Dendritic cell treated with granulocyte-macrophage colony-stimulating factor and Interleukin-4, amounts not matched to agents 40 ng/mL and 50 ng/mL, for 4 days (primary cell): Measurements from ENCODE around the gene ATP11A.
"Not testable (repeated sequence)": the region's sequence is repeated elsewhere in the genome, so short reads cannot be mapped to it uniquely, and the experiment has no call there.

Experiments used
- H3K27ac Mint-ChIP-seq: one replicate; pipeline ENCODE4 v1.8.0; 2022; ENCODE audit warnings: mild to moderate bottlenecking, mixed read lengths
- H3K27me3 Mint-ChIP-seq: one replicate; pipeline ENCODE4 v1.8.0; 2022; ENCODE audit warnings: mild to moderate bottlenecking, mixed read lengths
- H3K36me3 Mint-ChIP-seq: one replicate; pipeline ENCODE4 v1.8.0; 2022; ENCODE audit warnings: low read depth, mixed read lengths
- H3K4me1 Mint-ChIP-seq: one replicate; pipeline ENCODE4 v1.8.0; 2022; ENCODE audit warnings: low read depth, mixed read lengths
- H3K4me3 Mint-ChIP-seq: one replicate; pipeline ENCODE4 v1.8.0; 2022; ENCODE audit warnings: mild to moderate bottlenecking, moderate library complexity, mixed read lengths
- H3K9me3 Mint-ChIP-seq: one replicate; pipeline ENCODE4 v1.8.0; 2022; ENCODE audit warnings: mixed read lengths
- intact Hi-C: fragments of 100-400 bp; cut with micrococcal nuclease; formaldehyde crosslinking; loops from one replicate; pipeline ENCODE4 v1.15.0; 2022

The ATP11A gene

DNA sequence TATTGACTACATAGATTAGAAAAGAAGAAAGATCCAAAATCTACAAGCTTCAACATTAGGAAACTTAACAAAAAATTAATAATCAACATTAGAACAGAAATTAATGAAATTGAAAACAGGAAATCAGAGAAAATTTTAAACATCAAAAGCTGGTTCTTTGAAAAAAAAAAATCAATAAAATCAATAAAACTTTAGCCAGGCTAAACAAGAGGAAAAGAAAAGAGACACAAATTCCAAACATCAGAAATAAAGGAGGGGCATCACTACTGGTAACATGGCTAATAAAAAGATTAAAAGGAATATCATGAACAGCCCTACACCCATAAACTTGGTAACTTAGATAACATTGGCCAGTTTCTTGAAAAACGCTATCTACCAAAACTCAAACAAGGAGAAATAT is 110.2 kb downstream of the ATP11A start:
- Mint-ChIP-seq H3K4me1 (peaks cover 17% of the 10 kb centered on the region), H3K9me3 (peaks cover 22% of the 10 kb centered on the region), H3K36me3 (peaks cover 44% of the 10 kb centered on the region), H3K4me3 (no peak overlapping the region), H3K27me3 (no peaks in the 10 kb centered on the region), H3K27ac (no peak overlapping the region)
- intact Hi-C loops, result no loop called here

DNA sequence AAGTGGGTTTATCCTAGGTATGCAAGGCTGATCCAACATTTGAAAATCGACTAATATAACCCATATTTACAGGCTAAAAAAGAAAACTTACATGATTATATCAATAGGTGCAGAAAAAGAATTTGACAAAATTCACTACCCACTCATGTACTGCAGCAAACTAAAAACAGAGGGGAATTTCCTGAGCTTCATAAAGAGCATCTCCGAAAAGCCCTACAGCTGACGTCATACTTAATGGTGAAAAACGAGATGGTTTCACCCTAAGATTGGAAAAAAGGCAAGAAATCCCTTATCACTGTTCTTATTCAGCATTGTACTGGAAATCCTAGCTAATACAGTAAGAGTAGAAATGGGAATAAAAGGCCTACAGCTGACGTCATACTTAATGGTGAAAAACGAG is 111.0 kb downstream of the ATP11A start:
- Mint-ChIP-seq H3K4me1 (peaks cover 17% of the 10 kb centered on the region), H3K36me3 (peaks cover 50% of the 10 kb centered on the region), H3K9me3 (peaks cover 22% of the 10 kb centered on the region)
- H3K27me3 Mint-ChIP-seq, intact Hi-C loops, H3K27ac Mint-ChIP-seq, H3K4me3 Mint-ChIP-seq: not testable (repeated sequence)

DNA sequence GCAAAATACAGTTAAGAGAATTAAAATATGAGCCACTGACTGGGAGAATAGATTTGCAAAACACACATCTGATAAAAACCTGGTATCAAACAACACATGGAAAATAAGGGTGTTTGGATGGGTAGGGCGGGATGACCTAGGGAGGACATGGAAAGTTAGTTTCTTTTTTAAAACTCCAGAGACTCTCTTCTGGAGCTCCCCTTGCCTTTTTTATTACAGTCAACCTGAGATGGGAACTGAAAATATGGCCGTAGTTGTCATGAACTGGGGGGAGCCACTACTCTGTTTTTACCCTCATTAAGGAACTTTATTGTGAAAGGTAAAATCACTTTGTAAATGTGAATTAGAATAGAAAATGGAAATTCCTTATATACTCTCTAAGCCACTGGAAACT is 113.0 kb downstream of the ATP11A start:
- H3K27ac Mint-ChIP-seq, result no peak overlapping the region
- peaks cover 11% of the 10 kb centered on the region for H3K9me3 Mint-ChIP-seq
- H3K36me3 Mint-ChIP-seq, result peaks cover 51% of the 10 kb centered on the region
- intact Hi-C loops, result no loop called here
- H3K27me3 Mint-ChIP-seq, result no peaks in the 10 kb centered on the region
- H3K4me3 Mint-ChIP-seq, result no peak overlapping the region
- H3K4me1 Mint-ChIP-seq, result peaks cover 17% of the 10 kb centered on the region

DNA sequence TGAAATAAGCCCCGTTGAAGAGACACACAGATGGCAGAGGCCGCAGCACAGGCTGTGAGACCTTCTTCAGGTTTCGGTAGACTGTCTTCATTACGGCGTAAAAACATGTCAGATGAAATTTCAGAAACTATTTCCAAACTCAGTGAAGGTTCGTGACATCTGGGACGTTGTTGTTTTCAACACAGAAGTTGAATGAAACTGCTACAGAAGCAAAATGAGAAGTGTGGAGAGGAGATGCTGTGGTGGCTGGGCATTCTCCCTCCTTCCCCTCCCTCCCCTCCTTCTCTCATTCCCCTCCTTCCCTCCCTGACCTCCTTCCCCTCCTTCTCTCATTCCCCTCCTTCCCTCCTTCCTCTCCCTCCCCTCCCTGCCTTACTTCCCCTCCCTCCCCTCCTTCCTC is 113.6 kb downstream of the ATP11A start:
- Mint-ChIP-seq H3K36me3 (peaks cover 52% of the 10 kb centered on the region), H3K4me3 (no peak overlapping the region), H3K9me3 (peaks cover 6% of the 10 kb centered on the region), H3K27me3 (no peaks in the 10 kb centered on the region), H3K4me1 (peaks cover 17% of the 10 kb centered on the region), H3K27ac (no peak overlapping the region)
- intact Hi-C loops, result no loop called here

DNA sequence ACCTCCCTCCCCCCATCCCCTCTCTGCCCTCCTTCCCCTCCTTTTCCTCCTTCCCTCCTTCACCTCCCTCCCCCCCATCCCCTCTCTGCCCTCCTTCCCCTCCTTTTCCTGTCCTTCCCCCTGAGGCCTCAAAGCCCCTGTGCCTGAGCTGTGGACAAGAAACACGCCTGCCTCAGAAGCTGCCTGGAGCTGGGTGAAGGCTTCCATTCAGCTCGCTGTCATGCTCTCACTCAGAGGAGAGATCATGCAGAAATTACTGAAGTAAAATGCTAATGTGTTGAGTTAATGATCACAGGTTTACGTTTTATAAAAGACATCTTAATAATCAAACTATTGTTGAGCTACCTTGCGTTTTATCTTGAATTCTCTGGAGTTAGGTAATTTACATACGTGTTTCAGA is 114.5 kb downstream of the ATP11A start:
- H3K9me3 Mint-ChIP-seq, result peaks cover 3% of the 10 kb centered on the region
- H3K4me1 Mint-ChIP-seq, result peaks cover 17% of the 10 kb centered on the region
- intact Hi-C loops, result no loop called here
- H3K27me3 Mint-ChIP-seq, result no peaks in the 10 kb centered on the region
- H3K4me3 Mint-ChIP-seq, result no peak overlapping the region
- H3K27ac Mint-ChIP-seq, result no peak overlapping the region
- peaks cover 55% of the 10 kb centered on the region for H3K36me3 Mint-ChIP-seq

DNA sequence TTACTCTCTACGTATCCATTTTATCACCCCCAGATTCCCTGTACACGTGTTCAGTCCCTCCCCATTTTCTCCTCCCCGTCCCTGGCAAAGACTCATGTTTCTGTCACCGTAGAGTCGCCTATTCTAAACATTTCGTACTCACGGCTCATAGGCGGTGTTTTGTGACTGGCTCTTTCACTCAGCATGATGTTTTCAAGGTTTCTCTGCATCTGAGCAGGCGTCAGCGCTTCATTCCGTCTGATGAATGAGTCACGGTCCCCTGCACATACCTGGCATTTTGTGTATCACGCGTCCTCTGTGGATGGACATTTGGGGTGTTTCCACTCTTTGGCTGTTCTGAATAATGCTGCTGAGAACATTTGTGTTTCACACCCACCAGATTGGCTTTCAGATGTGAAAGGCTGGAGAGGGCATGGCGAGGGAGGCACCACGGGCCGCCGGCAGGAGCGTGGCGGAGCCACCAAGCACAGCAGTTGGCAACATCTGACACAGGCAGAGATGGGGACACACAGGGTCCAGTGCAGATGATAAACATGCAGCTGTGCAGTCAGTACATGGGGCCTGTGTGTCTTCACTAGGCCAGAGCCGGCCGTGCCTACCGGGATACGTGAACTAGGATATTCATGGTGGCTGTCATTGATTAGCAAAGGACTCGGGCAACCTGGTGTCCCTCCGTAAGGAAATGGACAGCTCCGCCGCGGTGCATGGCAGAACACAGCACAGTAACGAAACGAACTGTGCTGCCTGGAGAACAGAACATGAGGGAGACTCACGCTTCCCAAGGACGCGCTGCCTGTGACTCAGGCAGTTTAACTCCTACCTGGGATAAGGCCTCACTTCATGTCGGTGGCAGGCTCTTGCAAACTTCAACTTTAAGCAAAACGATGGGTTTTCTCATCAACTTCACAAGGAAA is 117.2 kb downstream of the ATP11A start:
- no peak overlapping the region for H3K27ac Mint-ChIP-seq

DNA sequence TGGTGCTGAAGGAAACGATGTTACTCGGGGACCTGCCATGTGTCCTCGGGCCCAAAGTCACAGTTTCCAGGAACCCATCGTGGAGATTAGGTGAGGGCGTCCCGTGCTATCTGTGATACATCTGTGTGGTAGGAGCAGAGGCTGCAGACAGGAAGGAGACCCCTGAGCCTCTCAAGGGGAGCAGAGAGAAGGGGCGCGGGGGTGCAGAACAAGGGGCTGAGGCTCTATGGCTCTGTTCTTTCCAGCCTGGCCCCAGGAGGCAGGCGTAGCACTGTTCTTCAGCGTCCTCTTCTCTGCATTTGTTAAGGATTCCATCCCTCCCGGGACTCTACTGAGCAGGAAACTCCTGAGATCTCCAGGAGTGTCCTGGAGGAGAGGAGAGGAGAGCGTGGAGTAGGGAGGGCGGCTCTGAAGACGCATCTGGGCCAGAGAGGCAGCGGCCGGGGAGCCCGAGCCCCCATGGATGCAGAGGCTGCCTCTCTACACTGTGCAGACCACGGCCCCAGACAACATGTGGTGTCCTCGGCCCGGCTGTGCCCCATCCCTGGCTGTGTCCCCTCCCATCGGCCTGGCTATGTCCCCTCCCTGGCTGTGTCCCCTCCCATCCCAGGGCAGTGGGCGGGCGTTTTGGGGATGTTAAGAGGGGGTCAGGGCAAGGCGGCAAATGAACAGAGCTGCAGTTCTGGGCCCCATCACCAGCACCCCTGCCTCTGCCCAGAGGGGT is 118.0 kb downstream of the ATP11A start:
- H3K4me3 Mint-ChIP-seq, result no peak overlapping the region
- intact Hi-C loops, result no loop called here
- H3K36me3 Mint-ChIP-seq, result peaks cover 80% of the 10 kb centered on the region
- H3K9me3 Mint-ChIP-seq, result no peaks in the 10 kb centered on the region
- H3K4me1 Mint-ChIP-seq, result peaks cover 7% of the 10 kb centered on the region
- no peaks in the 10 kb centered on the region for H3K27me3 Mint-ChIP-seq
- no peak overlapping the region for H3K27ac Mint-ChIP-seq

More for the DNA sequence above, 117.2 kb downstream of the ATP11A start:
- Mint-ChIP-seq H3K4me1 (peaks cover 15% of the 10 kb centered on the region), H3K36me3 (peaks cover 71% of the 10 kb centered on the region), H3K27me3 (no peaks in the 10 kb centered on the region), H3K9me3 (no peaks in the 10 kb centered on the region), H3K4me3 (no peak overlapping the region)
- intact Hi-C loops, result no loop called here

DNA sequence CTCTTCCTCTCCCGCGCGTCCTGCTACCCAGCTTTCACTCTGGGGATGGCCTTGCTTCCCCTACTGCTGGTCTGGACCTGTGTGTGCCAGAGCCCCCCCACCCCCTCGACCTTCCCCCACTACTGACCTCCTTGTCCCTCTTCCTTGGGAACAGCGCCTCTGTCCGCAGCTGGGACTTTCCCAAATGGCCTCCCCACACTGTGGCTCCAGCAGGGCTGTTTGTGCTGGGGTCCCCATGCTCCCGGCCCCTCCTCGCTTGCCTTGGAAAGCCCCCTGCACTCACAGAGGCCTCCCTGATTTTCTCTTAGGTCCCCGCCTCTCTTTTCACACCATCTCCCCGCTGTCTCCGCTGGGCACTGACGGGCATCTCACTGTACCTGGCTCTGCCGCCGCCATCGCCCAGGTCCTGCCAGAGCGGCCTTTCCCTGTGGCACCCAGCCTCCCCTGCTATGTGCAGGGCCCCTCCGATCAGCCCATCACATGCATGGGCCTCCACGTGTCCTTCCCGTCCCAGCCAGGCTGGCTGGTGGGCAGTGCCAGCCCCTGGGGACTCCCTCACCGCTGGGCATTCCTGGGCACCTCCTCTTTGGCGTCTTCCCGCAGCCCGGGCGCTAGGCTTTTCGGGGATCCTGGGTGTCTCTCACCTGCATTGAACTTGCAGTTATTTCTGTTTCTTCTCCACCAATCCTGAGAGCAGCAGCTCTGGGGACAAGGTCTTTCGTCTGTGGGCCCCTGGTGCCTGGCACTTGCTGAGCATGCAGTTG is 118.7 kb downstream of the ATP11A start:
- H3K27me3 Mint-ChIP-seq, result no peaks in the 10 kb centered on the region
- intact Hi-C loops, result no loop called here

DNA sequence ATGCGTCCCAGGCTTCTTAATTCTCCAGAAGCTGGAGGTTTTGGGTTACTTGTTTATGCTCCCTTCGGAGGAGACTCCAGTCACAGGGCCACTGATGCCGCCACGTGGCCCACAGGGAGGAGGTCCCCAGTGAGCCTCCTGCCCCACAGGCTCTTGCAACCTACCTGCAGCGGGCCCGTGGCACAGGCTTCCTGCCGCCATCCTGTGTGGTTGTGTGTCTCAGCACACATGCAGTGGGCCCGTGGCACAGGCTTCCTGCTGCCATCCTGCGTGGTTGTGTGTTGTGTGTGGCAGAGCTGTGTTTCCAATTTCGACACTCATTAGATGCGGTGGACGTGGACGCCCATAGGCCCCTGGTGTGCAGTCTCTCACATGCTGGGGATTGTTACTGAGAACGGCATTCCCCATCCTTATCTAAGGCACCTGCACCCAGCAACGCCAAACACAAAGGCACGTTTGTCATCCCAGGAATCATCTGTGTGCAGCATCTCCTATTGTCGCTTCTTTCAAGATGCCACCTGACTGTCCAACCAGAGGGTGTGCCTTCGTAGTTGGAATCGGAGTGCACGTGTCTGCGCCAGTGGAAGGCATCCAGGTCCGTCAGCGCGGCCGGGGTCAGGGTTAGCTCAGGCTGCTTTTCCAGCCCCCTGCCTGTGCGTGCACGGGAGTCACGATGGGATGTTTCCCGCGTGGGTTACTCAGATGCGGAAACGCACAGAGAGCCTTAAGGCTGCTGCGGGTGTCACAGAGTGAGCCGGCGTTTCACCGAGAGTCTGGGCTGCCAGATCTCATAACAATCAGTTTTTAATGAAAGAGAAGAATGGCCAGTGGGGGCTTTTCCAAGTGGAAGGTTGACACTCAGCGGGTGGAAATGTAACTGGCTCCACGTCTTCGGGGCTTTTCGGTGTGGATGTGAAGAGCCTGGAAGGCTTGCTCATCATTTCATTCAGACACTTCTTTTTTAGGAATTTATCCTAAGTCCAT is 119.8 kb downstream of the ATP11A start:
- peaks cover 98% of the 10 kb centered on the region for H3K36me3 Mint-ChIP-seq
- H3K9me3 Mint-ChIP-seq, result no peaks in the 10 kb centered on the region
- intact Hi-C loops, result no loop called here

More for the DNA sequence above, 118.7 kb downstream of the ATP11A start:
- no peaks in the 10 kb centered on the region for H3K4me1 Mint-ChIP-seq
- no peaks in the 10 kb centered on the region for H3K9me3 Mint-ChIP-seq
- no peak overlapping the region for H3K4me3 Mint-ChIP-seq
- H3K36me3 Mint-ChIP-seq, result peaks cover 87% of the 10 kb centered on the region
- no peak overlapping the region for H3K27ac Mint-ChIP-seq

DNA sequence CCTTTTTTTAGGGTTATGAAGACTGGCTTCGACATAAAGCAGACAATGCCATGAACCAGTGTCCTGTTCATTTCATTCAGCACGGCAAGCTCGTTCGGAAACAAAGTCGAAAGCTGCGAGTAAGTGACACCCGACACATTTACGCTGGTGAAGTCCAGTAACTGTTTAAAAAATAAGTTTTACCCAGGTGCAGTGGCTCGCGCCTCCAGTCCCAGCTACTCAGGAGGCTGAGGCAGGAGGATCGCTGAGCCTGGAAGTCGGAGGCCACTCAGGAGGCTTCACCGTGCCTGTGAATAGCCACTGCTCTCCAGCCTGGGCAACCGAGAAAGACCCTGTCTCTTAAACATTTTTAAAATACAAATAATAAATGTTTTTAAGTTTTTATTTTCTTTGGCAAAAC is 120.8 kb downstream of the ATP11A start:
- no peaks in the 10 kb centered on the region for H3K27me3 Mint-ChIP-seq
- H3K4me1 Mint-ChIP-seq, result no peaks in the 10 kb centered on the region
- H3K36me3 Mint-ChIP-seq, result peaks cover 100% of the 10 kb centered on the region
- H3K27ac Mint-ChIP-seq, result no peak overlapping the region
- H3K9me3 Mint-ChIP-seq, result no peaks in the 10 kb centered on the region
- intact Hi-C loops, result no loop called here
- H3K4me3 Mint-ChIP-seq, result no peak overlapping the region

More for the DNA sequence above, 119.8 kb downstream of the ATP11A start:
- Mint-ChIP-seq H3K27ac (no peak overlapping the region), H3K4me1 (no peaks in the 10 kb centered on the region), H3K27me3 (no peaks in the 10 kb centered on the region), H3K4me3 (no peak overlapping the region)

DNA sequence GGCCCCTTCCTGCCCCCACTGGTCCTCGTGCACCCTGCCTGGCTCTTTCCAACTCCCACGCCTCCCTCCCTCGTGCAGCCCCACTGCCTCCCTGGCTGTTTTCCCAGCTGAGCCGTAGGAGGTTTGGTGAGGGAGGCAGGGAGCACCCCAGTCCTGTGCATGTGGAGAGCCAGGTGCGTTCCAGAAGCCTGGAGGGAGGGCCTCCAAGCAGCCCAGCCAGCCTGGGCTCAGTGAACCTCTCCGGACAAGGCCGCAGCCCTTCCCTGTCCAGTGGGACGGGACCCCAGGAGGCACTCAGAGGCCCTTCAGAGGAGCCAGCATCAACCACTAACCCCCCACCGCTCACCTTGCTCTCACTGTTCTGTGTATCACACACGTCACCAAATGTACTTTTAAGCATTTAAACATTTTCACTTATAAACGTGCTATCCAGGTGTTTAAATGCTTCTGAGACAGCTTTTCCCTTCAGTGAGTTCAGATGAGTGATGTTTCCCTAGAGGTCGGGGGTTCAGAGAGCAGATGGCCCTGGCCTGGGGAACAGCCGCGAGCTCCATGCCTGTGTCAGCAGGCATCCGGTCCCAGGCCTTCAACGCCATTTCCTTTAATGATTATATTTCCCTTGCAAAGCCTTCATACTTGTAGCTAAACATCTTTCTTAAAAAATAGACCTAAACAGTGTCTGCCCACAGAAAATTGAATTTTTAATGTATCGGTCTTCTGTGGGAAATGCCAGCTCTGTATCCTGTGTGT is 122.6 kb downstream of the ATP11A start:
- Mint-ChIP-seq H3K27me3 (no peaks in the 10 kb centered on the region), H3K27ac (no peak overlapping the region), H3K4me3 (no peak overlapping the region), H3K4me1 (no peaks in the 10 kb centered on the region), H3K9me3 (no peaks in the 10 kb centered on the region), H3K36me3 (peaks cover 98% of the 10 kb centered on the region)
- intact Hi-C loops, result no loop called here

DNA sequence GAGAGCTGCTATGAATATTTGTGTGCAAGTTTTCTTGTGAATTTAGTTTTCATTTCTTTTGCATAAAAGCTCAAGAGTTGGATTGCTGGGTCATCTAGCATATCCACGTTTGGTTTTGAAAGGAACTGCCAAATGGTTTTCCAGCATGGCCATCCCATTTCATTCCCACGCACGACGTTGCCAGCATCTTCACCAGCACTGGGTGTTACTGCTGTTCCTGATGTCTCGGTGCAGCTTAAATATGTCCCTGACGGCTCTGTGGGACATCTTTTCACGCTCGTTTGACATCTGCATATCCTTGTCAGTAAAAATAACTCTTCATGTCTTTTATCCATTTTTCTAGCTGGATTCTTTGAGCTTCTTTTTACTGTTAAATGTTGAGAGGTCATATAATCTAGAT is 123.7 kb downstream of the ATP11A start:
- peaks cover 98% of the 10 kb centered on the region for H3K36me3 Mint-ChIP-seq
- H3K4me1 Mint-ChIP-seq, result no peaks in the 10 kb centered on the region
- no peak overlapping the region for H3K27ac Mint-ChIP-seq
- intact Hi-C loops, result no loop called here
- no peaks in the 10 kb centered on the region for H3K9me3 Mint-ChIP-seq
- no peak overlapping the region for H3K4me3 Mint-ChIP-seq
- no peaks in the 10 kb centered on the region for H3K27me3 Mint-ChIP-seq
